GM18868 (cell line): Measurements from ENCODE around the gene MASP1.
A peak's percentile ranks its signal among the peaks of the same experiment; 100 is the strongest.

Experiments used
- ATAC-seq: cut with Tn5 transposase; IDR thresholded peaks from one replicate; pipeline ENCODE4 v1.9.1; 2021; ENCODE audit warnings: mild to moderate bottlenecking, moderate library complexity; ENCODE audit not compliant: unreplicated experiment

MASP1 gene

GRCh38 chr3:187188931-187189330 lies 102.6 kb downstream of the MASP1 start:
- ATAC-seq: no peak

- peak; percentile 71 for ATAC-seq
Observed at GRCh38 chr3:187186801-187187421, 104.6 kb downstream of the MASP1 start.

- peak; percentile 21 for ATAC-seq
Observed at GRCh38 chr3:187186375-187186774, 105.2 kb downstream of the MASP1 start.

GRCh38 chr3:187185759-187186158 lies 105.8 kb downstream of the MASP1 start:
- ATAC-seq: no peak
